Measurements from ENCODE around the gene TRAF6.

The TRAF6 gene

GRCh38 chr11:36463781-36464180 lies 46.3 kb downstream of the TRAF6 start:
- FAIRE-seq = no peak
- no peak for DNase-seq (ENCODE audit: insufficient read length, low spot score)

- FAIRE-seq (no peak), DNase-seq (ENCODE audit: insufficient read length, low spot score) (no peak)
Measured at GRCh38 chr11:36462321-36462720, 47.8 kb downstream of the TRAF6 start.

DNA sequence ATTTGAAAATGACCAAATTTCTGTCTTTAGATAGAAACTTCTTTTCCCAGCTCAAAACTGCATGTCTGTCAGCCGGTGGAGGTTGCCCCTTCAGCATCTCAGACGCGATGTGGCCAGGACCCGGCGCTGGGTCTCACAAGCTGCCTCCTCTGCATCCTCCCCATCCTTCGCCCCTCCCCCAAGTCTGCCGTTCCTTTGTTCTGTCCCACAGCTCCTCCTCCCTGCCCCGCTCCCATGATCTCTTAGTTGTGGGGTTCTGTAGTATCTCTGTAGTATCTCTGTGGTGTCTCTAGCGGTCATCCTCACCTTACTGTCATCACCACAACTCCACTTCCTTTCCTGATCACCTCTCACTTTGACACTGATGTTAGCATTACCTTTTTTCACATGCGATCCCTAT lies 49.9 kb downstream of the TRAF6 start:
- DNase-seq (ENCODE audit: insufficient read length, low spot score) = no peak
- no peak for FAIRE-seq

GRCh38 chr11:36459046-36459445 lies 51.0 kb downstream of the TRAF6 start:
- FAIRE-seq (no peak), DNase-seq (ENCODE audit: insufficient read length, low spot score) (no peak)

DNA sequence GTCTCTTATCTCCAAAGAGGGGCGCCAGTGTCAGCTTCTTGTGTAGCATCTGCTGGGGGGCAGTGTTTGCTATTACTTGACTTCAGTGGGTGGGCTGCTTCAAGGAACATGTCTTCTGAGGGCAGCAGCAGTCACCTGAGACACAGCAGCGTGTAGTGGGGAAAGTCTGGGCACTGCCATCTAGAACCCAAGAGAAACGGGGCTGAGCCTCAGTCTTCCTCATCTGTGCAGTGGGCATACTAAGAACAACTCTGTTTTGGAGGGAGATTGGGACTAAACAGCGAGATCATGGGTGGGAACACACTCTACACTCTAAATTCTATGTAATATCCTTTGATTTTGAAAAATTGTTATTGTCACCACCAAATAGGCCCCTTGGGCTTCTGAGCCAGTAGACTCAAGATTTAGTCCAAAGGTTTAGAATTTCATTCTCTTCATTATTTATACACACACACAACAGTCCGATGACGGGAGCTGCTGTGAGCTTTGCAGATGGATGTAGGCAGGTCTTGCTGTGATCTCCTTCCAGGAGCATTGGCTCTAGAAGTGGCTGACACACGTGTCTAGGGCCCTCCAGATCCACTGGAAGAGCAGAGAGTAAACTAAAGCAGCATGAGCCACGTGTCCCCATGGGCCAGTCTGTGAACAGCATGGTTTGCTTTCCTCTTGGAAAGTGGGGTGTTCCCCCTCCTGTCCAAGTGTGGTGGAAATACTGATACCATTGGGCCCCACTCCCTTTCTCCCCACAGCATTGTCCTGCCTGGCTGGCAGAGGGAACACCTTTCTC lies 51.8 kb downstream of the TRAF6 start:
- no peak for DNase-seq (ENCODE audit: insufficient read length, low spot score)
- FAIRE-seq = no peak

GRCh38 chr11:36456156-36456555 lies 53.9 kb downstream of the TRAF6 start:
- FAIRE-seq (no peak), DNase-seq (ENCODE audit: insufficient read length, low spot score) (no peak)

DNA sequence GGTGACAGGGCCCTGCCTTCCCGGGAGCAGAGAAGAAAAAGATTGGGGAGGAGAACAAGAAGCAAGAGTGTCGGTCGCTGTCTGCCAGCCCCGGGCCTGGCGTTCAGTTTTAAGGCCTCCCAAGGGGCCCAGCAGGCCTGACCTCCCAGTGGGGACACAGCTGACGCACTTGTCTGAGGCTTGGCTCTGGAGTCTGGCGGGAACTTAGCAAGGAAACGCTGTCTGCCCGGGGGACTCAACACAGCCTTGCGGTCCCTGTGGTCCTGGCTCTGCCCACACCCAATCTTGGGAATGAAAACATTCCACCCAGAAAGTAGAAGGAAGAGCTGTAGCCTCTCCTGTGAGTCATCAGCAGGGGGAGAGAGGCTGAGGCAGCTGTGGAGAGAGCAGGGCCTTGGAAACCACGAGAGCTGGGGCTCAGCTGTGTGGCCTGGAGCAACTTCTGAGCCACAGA lies 54.4 kb downstream of the TRAF6 start:
- no peak for FAIRE-seq
- no peak for DNase-seq (ENCODE audit: insufficient read length, low spot score)

GRCh38 chr11:36454941-36455631 lies 55.0 kb downstream of the TRAF6 start:
- DNase-seq (ENCODE audit: insufficient read length, low spot score) (no peak), FAIRE-seq (no peak)

DNA sequence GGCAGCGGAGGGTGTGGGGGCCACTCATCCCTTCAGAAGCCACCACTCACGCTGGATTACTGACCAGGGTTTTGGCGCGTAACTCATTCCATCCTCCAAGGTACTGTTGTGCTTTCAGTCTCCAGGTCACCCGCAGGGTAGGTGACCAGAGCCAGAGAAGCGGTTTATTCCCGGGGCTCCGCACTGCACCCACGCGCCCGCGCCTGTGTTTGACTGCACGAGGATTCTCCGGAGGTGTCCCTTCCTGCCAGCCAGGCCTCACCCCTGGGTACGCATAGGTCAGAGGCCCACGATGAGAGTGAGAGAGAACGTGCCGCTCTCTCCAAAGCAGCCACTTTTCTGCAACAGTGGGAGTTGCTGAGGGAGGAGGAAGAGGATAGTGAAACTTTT lies 55.5 kb downstream of the TRAF6 start:
- no peak for FAIRE-seq

GRCh38 chr11:36453678-36454077 lies 56.4 kb downstream of the TRAF6 start:
- no peak for FAIRE-seq
- no peak for DNase-seq (ENCODE audit: insufficient read length, low spot score)

More for the DNA sequence above, 55.5 kb downstream of the TRAF6 start:
- DNase-seq (ENCODE audit: insufficient read length, low spot score) = no peak

DNA sequence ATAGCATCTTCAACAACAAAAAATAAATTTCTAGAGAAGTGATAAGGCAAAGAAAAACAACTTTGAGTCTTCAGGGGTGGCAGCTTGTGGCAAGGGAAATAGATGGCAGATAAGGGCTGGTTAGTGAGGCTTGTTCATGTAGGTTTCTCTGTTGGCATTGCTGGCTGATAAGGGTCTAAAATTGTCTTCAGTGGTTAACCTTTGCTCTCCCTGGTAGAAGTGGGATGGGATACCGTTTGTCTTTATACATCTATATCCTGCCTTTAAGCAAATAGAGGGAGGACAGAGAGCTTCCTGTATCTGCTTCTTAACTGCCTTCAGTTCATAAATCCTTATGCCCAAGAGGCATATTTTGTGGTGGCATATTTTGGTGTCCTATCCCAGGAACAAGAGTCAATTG lies 57.1 kb downstream of the TRAF6 start:
- FAIRE-seq (no peak), DNase-seq (ENCODE audit: insufficient read length, low spot score) (no peak)

DNA sequence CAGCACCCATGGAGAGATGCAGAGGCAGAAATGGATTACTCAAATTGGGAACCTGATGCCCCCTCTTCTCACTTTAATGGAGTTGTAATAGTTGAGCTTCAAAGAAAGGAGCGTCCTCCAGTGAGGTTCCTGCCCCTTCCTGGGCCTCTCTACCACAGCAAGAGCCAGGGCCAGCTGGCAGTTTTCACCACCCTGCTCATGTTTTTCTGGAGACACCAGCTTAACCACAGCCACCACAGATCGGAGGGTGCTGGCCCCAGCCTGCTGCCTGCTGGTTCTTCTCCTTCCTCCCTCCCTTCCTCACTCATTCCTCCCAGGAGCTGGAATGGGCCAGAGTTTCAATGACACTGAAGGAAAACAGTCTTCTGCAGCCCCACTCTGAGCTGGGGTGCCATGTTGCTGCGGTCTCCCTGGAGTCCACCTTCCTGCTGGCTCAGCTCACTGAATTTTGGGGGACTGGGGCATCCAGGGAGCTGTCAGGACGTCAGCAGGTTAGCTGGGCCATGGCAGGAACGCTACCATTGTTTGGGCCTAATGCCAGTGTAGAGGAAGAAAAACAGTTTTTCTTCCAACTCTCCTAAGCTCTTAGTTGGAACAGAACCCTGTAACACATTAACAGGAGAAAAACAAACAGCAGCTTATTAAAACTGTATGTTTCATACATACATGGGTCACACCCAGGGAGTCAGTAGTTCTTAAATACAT lies 57.7 kb downstream of the TRAF6 start:
- DNase-seq (ENCODE audit: insufficient read length, low spot score) (no peak), FAIRE-seq (no peak)

GRCh38 chr11:36451681-36452080 lies 58.4 kb downstream of the TRAF6 start:
- DNase-seq (ENCODE audit: insufficient read length, low spot score) (no peak), FAIRE-seq (no peak)

- FAIRE-seq (no peak), DNase-seq (ENCODE audit: insufficient read length, low spot score) (no peak)
Measured at GRCh38 chr11:36451045-36451444, 59.0 kb downstream of the TRAF6 start.

DNA sequence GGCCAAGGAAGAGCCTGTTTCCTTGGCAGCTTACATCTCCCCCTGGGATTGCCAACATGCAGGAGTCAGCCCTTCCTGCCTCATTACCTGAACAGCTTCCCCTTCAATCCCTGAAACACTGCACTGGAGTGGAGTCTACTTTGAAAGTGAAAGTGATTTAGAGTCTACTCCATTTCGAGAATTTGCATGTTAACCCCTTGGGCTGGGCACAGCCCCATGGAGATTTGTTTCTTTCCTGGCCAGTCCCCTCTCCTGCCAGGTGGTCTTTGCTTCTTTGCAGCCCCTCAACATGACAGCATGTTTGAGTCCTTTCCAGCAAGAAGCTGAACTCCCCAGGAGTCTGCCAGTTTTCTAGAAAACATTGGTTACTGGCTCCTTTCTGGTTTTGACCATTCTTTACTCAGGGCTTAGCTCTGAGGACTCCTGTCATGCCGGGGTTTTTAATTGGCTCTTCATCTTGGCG lies 59.9 kb downstream of the TRAF6 start:
- DNase-seq (ENCODE audit: insufficient read length, low spot score) (peak; percentile 23), FAIRE-seq (peak; percentile 90)

GRCh38 chr11:36449561-36450096 lies 60.4 kb downstream of the TRAF6 start:
- DNase-seq (ENCODE audit: insufficient read length, low spot score) (no peak), FAIRE-seq (no peak)

DNA sequence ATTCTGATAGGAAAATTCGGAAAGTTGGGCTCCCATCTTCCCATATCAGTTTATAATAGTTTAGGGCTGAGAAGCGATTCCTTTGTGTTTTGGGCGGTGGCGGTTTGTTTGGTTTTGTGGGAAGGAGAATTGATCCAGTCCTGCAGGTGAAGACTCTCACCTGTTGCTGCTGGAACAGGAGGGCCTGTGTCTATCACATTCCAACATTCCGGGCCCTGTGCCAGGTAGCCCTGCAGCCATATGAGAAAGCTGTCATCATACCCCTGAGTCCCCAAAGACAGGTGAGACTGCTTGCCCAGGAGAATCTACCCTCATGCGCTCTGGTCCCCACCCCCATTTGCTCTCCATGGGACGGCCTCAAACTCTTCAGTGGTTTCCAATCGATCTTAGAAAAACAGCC lies 62.1 kb downstream of the TRAF6 start:
- DNase-seq (ENCODE audit: insufficient read length, low spot score) (no peak), FAIRE-seq (no peak)

DNA sequence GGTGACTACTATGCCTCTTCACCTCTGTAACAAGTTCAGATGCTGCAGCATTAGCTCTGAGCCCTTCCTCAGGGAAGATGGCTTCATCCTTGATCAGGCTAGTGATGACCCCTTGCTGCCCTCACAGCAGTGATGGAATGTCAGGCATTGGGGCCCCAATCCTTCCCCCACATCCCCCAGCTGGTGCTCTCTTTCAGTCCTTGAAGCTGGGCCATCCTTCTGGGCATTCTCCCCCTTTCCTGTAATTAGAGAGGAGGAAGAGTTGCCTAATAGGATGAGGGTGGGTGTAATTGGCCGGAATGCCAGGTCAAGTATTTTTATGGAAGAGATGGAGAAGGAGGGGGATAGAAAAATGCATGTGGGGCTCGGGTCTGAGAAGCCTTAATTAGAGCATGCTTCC lies 62.6 kb downstream of the TRAF6 start:
- FAIRE-seq (no peak), DNase-seq (ENCODE audit: insufficient read length, low spot score) (no peak)

- no peak for FAIRE-seq
- no peak for DNase-seq (ENCODE audit: insufficient read length, low spot score)
Measured at GRCh38 chr11:36446135-36446534, 63.9 kb downstream of the TRAF6 start.

DNA sequence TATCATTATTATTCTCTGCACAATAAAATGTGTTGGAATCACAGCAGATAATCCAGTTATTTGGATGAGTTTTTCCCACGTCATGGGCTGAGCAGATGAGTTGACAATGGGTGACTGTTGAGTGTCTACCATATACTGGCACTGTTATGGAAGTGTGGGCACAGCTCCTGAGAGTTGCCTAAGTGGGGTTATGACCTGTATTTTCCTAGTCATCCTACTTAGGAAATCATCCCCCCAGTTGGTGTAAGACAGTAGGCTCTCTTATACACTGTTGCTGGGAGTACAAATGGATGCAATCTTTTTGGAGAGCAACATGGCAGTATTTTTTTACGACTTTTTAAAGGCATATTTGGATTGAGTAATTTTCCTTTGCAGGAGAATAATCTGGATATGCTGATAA lies 66.4 kb downstream of the TRAF6 start:
- no peak for FAIRE-seq

GRCh38 chr11:36441610-36442208 lies 68.4 kb downstream of the TRAF6 start:
- FAIRE-seq (no peak), DNase-seq (ENCODE audit: insufficient read length, low spot score) (no peak)

More for the DNA sequence above, 66.4 kb downstream of the TRAF6 start:
- DNase-seq (ENCODE audit: insufficient read length, low spot score) = no peak

All from GM19239 (cell line).